ENCODE measurements around the gene BIRC5.

BIRC5 gene

DNA sequence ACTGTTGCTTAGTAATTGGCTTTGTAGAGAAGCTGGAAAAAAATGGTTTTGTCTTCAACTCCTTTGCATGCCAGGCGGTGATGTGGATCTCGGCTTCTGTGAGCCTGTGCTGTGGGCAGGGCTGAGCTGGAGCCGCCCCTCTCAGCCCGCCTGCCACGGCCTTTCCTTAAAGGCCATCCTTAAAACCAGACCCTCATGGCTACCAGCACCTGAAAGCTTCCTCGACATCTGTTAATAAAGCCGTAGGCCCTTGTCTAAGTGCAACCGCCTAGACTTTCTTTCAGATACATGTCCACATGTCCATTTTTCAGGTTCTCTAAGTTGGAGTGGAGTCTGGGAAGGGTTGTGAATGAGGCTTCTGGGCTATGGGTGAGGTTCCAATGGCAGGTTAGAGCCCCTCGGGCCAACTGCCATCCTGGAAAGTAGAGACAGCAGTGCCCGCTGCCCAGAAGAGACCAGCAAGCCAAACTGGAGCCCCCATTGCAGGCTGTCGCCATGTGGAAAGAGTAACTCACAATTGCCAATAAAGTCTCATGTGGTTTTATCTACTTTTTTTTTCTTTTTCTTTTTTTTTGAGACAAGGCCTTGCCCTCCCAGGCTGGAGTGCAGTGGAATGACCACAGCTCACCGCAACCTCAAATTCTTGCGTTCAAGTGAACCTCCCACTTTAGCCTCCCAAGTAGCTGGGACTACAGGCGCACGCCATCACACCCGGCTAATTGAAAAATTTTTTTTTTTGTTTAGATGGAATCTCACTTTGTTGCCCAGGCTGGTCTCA lies 11.2 kb downstream of the BIRC5 start:
- no peak overlapping the region for H3K27ac ChIP-seq (ENCODE audit: low read length)
- H3K4me3 ChIP-seq (ENCODE audit: low read length in 2 of 2) = no peak overlapping the region
- no peak overlapping the region for H3K9ac ChIP-seq (ENCODE audit: low read length in 2 of 2)

DNA sequence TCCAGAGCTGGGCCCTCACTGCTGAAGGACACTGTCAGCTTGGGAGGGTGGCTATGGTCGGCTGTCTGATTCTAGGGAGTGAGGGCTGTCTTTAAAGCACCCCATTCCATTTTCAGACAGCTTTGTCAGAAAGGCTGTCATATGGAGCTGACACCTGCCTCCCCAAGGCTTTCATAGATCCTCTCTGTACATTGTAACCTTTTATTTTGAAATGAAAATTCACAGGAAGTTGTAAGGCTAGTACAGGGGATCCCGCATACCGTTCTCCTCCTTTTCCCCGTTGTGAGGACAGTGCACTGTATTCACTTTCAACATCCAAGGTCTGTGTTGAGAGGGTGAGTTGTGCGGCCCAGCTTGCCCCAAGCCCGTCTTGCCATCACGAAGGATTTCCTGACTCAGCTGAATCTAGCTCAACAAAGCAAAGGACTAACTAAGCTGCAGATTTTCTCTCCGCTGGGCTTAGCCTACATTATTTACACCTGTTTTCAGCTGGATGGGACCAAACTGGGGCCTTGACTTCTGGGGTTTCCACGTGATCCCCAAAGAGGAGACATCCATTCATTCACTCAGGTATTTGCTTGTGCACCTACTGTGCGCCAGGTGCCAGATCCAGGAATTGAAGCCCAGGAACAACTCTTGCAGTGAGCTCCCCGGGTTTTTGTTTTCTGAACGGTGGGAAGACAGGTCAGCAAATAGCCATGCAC lies 12.2 kb downstream of the BIRC5 start:
- no peak overlapping the region for H3K27ac ChIP-seq (ENCODE audit: low read length)
- H3K4me3 ChIP-seq (ENCODE audit: low read length in 2 of 2) = no peak overlapping the region
- H3K9me3 ChIP-seq (ENCODE audit: control insufficient read depth in 2 of 2, low read length in 2 of 2) = no peaks in the 10 kb centered on the region
- H3K4me1 ChIP-seq (ENCODE audit: control insufficient read depth, insufficient read depth, low read length) = no peaks in the 10 kb centered on the region
- no peak overlapping the region for H3K9ac ChIP-seq (ENCODE audit: low read length in 2 of 2)
- H3K36me3 ChIP-seq (ENCODE audit: control insufficient read depth in 2 of 2, insufficient read depth in 2 of 2, low read length in 2 of 2) = no peaks in the 10 kb centered on the region
- peaks cover 8 to 9% of the 10 kb centered on the region in 2 donors for H3K27me3 ChIP-seq (ENCODE audit: control insufficient read depth in 1 of 2, insufficient read depth in 2 of 2, low read length in 2 of 2)

More for the DNA sequence above, 11.2 kb downstream of the BIRC5 start:
- H3K27me3 ChIP-seq (ENCODE audit: control insufficient read depth in 1 of 2, insufficient read depth in 2 of 2, low read length in 2 of 2) = no peaks in the 10 kb centered on the region
- H3K36me3 ChIP-seq (ENCODE audit: control insufficient read depth in 2 of 2, insufficient read depth in 2 of 2, low read length in 2 of 2) = no peaks in the 10 kb centered on the region
- H3K4me1 ChIP-seq (ENCODE audit: control insufficient read depth, insufficient read depth, low read length) = no peaks in the 10 kb centered on the region
- no peaks in the 10 kb centered on the region for H3K9me3 ChIP-seq (ENCODE audit: control insufficient read depth in 2 of 2, low read length in 2 of 2)

- Histone ChIP-seq H3K4me3 (ENCODE audit: low read length in 2 of 2) (no peak overlapping the region), H3K9ac (ENCODE audit: low read length in 2 of 2) (no peak overlapping the region), H3K9me3 (ENCODE audit: control insufficient read depth in 2 of 2, low read length in 2 of 2) (no peaks in the 10 kb centered on the region), H3K4me1 (ENCODE audit: control insufficient read depth, insufficient read depth, low read length) (peaks cover 2% of the 10 kb centered on the region), H3K27me3 (ENCODE audit: control insufficient read depth in 1 of 2, insufficient read depth in 2 of 2, low read length in 2 of 2) (peaks cover 11 to 14% of the 10 kb centered on the region in 2 donors), H3K36me3 (ENCODE audit: control insufficient read depth in 2 of 2, insufficient read depth in 2 of 2, low read length in 2 of 2) (no peaks in the 10 kb centered on the region), H3K27ac (ENCODE audit: low read length) (no peak overlapping the region)
Observed at GRCh38 chr17:78226759-78227454, 12.9 kb downstream of the BIRC5 start.

- H3K27ac ChIP-seq (ENCODE audit: low read length) = no peak overlapping the region
- no peak overlapping the region for H3K4me3 ChIP-seq (ENCODE audit: low read length in 2 of 2)
- H3K9ac ChIP-seq (ENCODE audit: low read length in 2 of 2) = no peak overlapping the region
- peaks cover 2% of the 10 kb centered on the region for H3K4me1 ChIP-seq (ENCODE audit: control insufficient read depth, insufficient read depth, low read length)
- H3K9me3 ChIP-seq (ENCODE audit: control insufficient read depth in 2 of 2, low read length in 2 of 2) = no peaks in the 10 kb centered on the region
- H3K27me3 ChIP-seq (ENCODE audit: control insufficient read depth in 1 of 2, insufficient read depth in 2 of 2, low read length in 2 of 2) = peaks cover 15 to 20% of the 10 kb centered on the region in 2 donors
- no peaks in the 10 kb centered on the region for H3K36me3 ChIP-seq (ENCODE audit: control insufficient read depth in 2 of 2, insufficient read depth in 2 of 2, low read length in 2 of 2)
Observed at GRCh38 chr17:78227455-78227916, 13.4 kb downstream of the BIRC5 start.

DNA sequence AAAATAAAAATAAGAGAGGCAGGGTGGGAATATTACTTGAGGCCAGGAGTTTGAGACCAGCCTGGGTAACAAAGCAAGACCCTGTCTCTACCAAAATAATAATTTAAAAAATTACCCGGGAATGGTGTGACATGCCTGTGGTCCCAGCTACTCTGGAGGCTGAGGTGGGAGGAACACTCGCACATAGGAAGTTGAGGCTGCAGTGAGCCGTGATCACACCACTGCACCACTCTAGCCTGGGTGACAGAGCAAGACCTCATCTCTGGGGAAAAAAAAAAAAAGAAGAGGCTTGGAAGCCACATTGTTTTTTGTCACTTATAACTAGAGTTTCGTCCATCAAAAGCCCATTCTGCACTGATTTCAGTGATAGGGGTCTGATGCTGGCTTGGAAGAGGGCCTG lies 14.1 kb downstream of the BIRC5 start:
- no peak overlapping the region for H3K9ac ChIP-seq (ENCODE audit: low read length in 2 of 2)
- H3K27ac ChIP-seq (ENCODE audit: low read length) = no peak overlapping the region
- H3K27me3 ChIP-seq (ENCODE audit: control insufficient read depth in 1 of 2, insufficient read depth in 2 of 2, low read length in 2 of 2) = peaks cover 21 to 27% of the 10 kb centered on the region in 2 donors
- no peaks in the 10 kb centered on the region for H3K9me3 ChIP-seq (ENCODE audit: control insufficient read depth in 2 of 2, low read length in 2 of 2)
- H3K4me3 ChIP-seq (ENCODE audit: low read length in 2 of 2) = no peak overlapping the region
- H3K4me1 ChIP-seq (ENCODE audit: control insufficient read depth, insufficient read depth, low read length) = peaks cover 2% of the 10 kb centered on the region
- H3K36me3 ChIP-seq (ENCODE audit: control insufficient read depth in 2 of 2, insufficient read depth in 2 of 2, low read length in 2 of 2) = no peaks in the 10 kb centered on the region

- Histone ChIP-seq H3K9ac (ENCODE audit: low read length in 2 of 2) (no peak overlapping the region), H3K4me1 (ENCODE audit: control insufficient read depth, insufficient read depth, low read length) (peaks cover 2% of the 10 kb centered on the region), H3K27me3 (ENCODE audit: control insufficient read depth in 1 of 2, insufficient read depth in 2 of 2, low read length in 2 of 2) (peaks cover 21 to 27% of the 10 kb centered on the region in 2 donors), H3K36me3 (ENCODE audit: control insufficient read depth in 2 of 2, insufficient read depth in 2 of 2, low read length in 2 of 2) (no peaks in the 10 kb centered on the region), H3K27ac (ENCODE audit: low read length) (no peak overlapping the region), H3K9me3 (ENCODE audit: control insufficient read depth in 2 of 2, low read length in 2 of 2) (no peaks in the 10 kb centered on the region), H3K4me3 (ENCODE audit: low read length in 2 of 2) (no peak overlapping the region)
Observed at GRCh38 chr17:78230252-78230962, 16.4 kb downstream of the BIRC5 start.

GRCh38 chr17:78230996-78231935 lies 17.2 kb downstream of the BIRC5 start, which contains the start of gene TMEM235:
Gene TMEM235, plus strand, starts transcription at chr17:78231631. Its CDS starts 393 bp downstream, at chr17:78232024.
- no peak within 1 kb of the TSS for H3K9ac ChIP-seq (ENCODE audit: low read length in 2 of 2)
- H3K27ac ChIP-seq (ENCODE audit: low read length) = no peak within 1 kb of the TSS
- H3K27me3 ChIP-seq (ENCODE audit: control insufficient read depth in 1 of 2, insufficient read depth in 2 of 2, low read length in 2 of 2) = peaks cover 21 to 27% of the 10 kb centered on the region in 2 donors
- no peaks in the 10 kb centered on the region for H3K9me3 ChIP-seq (ENCODE audit: control insufficient read depth in 2 of 2, low read length in 2 of 2)
- H3K4me3 ChIP-seq (ENCODE audit: low read length in 2 of 2) = no peak within 1 kb of the TSS
- peaks cover 2% of the 10 kb centered on the region for H3K4me1 ChIP-seq (ENCODE audit: control insufficient read depth, insufficient read depth, low read length)
- H3K36me3 ChIP-seq (ENCODE audit: control insufficient read depth in 2 of 2, insufficient read depth in 2 of 2, low read length in 2 of 2) = no peaks in the 10 kb centered on the region

GRCh38 chr17:78231991-78232858 lies 18.2 kb downstream of the BIRC5 start:
- Histone ChIP-seq H3K4me3 (ENCODE audit: low read length in 2 of 2) (no peak overlapping the region), H3K27ac (ENCODE audit: low read length) (no peak overlapping the region), H3K9ac (ENCODE audit: low read length in 2 of 2) (no peak overlapping the region)

DNA sequence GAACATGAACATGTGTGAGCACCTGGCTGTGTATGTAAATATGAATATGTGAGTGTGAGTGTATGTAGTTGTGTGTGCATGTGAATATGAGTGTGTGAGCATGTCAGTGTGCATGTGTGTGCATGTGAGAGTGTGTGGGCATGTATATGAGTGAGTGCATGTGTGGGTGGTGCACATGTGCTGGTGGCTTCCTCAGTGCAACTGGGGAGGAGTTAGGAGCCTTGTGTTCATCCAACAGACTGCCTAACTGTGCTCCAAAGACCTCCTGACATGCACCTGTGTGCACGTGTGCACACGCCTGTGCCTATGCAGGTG lies 18.8 kb downstream of the BIRC5 start:
- Histone ChIP-seq H3K4me3 (ENCODE audit: low read length in 2 of 2) (no peak overlapping the region), H3K9ac (ENCODE audit: low read length in 2 of 2) (no peak overlapping the region), H3K9me3 (ENCODE audit: control insufficient read depth in 2 of 2, low read length in 2 of 2) (no peaks in the 10 kb centered on the region), H3K27ac (ENCODE audit: low read length) (no peak overlapping the region), H3K27me3 (ENCODE audit: control insufficient read depth in 1 of 2, insufficient read depth in 2 of 2, low read length in 2 of 2) (peaks cover 21 to 27% of the 10 kb centered on the region in 2 donors), H3K4me1 (ENCODE audit: control insufficient read depth, insufficient read depth, low read length) (peaks cover 2% of the 10 kb centered on the region), H3K36me3 (ENCODE audit: control insufficient read depth in 2 of 2, insufficient read depth in 2 of 2, low read length in 2 of 2) (no peaks in the 10 kb centered on the region)

More at GRCh38 chr17:78231991-78232858, 18.2 kb downstream of the BIRC5 start:
- Histone ChIP-seq H3K9me3 (ENCODE audit: control insufficient read depth in 2 of 2, low read length in 2 of 2) (no peaks in the 10 kb centered on the region), H3K27me3 (ENCODE audit: control insufficient read depth in 1 of 2, insufficient read depth in 2 of 2, low read length in 2 of 2) (peaks cover 21 to 27% of the 10 kb centered on the region in 2 donors), H3K36me3 (ENCODE audit: control insufficient read depth in 2 of 2, insufficient read depth in 2 of 2, low read length in 2 of 2) (no peaks in the 10 kb centered on the region), H3K4me1 (ENCODE audit: control insufficient read depth, insufficient read depth, low read length) (peaks cover 2% of the 10 kb centered on the region)
